A549 (cell line): ENCODE results near the gene SLIT1. TPM values are rescaled to one million over a fixed set of nuclear protein-coding genes. Genes with fewer than 3 reads are reported as not detected.

ENCODE experiments used
- ATAC-seq, 2 experiments: fragments of 200-7000 bp in 1 of 2; fragments of >200 bp in 1 of 2; cut with Nextera tagmentation in 1 of 2; cut with Tn5 transposase in 1 of 2; 3 replicates each; pipeline versions ENCODE4 v1.8.0 to v1.9.1; 2018 to 2020; ENCODE audit warnings: mild to moderate bottlenecking in 1 of 2, moderate library complexity in 1 of 2
- CTCF ChIA-PET: fragments of 300-600 bp; sonication (Branson Sonifier 250); formaldehyde crosslinking; extraction: SDS; loops from one replicate; lab custom pipeline; 2021; ENCODE audit warnings: antibody characterized with exemption, inconsistent platforms; lab: Yijun Ruan, JAX
- POLR2A ChIA-PET: fragments of 350-600 bp; formaldehyde crosslinking; extraction: SDS; loops from one replicate; lab custom pipeline; 2021; ENCODE audit warnings: antibody characterized with exemption, inconsistent platforms; lab: Yijun Ruan, JAX
- DNase-seq, 2 experiments: peaks; one replicate each; pipeline versions ENCODE4 v3.0.0 to v3.0.0-alpha.2; 2011 to 2016; ENCODE audit warnings: low read depth in 1 of 2, low spot score in 1 of 2
- FAIRE-seq: peaks from 2 replicates; lab custom pipeline; 2011; peaks lifted over from hg19 to GRCh38; lab: Jason Lieb, UNC
- H3K27ac ChIP-seq, 2 experiments: fragments of >200 bp; sonication (Bioruptor Twin); formaldehyde crosslinking; 3 replicates each; pipeline ENCODE4 v1.5.1; 2016 to 2017
- H3K4me1 ChIP-seq: fragments of >200 bp; sonication (Bioruptor Twin); formaldehyde crosslinking; 3 replicates; pipeline ENCODE4 v1.6.1; 2016
- H3K4me2 ChIP-seq: fragments of >200 bp; sonication (Bioruptor Twin); formaldehyde crosslinking; 3 replicates; pipeline ENCODE4 v1.6.1; 2016
- H3K4me3 ChIP-seq: fragments of >200 bp; sonication (Bioruptor Twin); formaldehyde crosslinking; 3 replicates; pipeline ENCODE4 v1.5.1; 2016
- H3K9me3 ChIP-seq: fragments of >200 bp; sonication (Bioruptor Twin); formaldehyde crosslinking; 3 replicates; pipeline ENCODE4 v1.6.1; 2016
- CBX8 ChIP-seq: fragments of 200-600 bp; sonication (generic); IDR thresholded peaks from 2 replicates; pipeline ENCODE4 v1.6.1; 2016
- CEBPB ChIP-seq, 2 experiments: fragments of >200 bp in 1 of 2; sonication (Bioruptor Twin) in 1 of 2; formaldehyde crosslinking in 1 of 2; IDR thresholded peaks; 2 replicates each; pipeline ENCODE4 v1.6.1; 2012 to 2016
- CHD2 ChIP-seq: fragments of 150-350 bp; IDR thresholded peaks from 2 replicates; pipeline ENCODE4 v1.6.1; 2014; ENCODE audit warnings: low read length; ENCODE audit not compliant: partially characterized antibody
- CHD4 ChIP-seq: fragments of 200-600 bp; sonication (generic); IDR thresholded peaks from 2 replicates; pipeline ENCODE4 v1.6.1; 2016; ENCODE audit warnings: antibody characterized with exemption, mild to moderate bottlenecking, borderline replicate concordance
- FOSB ChIP-seq: fragments of 250-450 bp; sonication (Bioruptor Pico); IDR thresholded peaks from 2 replicates; pipeline ENCODE4 v1.5.0; 2020; ENCODE audit warnings: mild to moderate bottlenecking, moderate library complexity
- HDAC2 ChIP-seq: fragments of 200-600 bp; sonication (generic); IDR thresholded peaks from 2 replicates; pipeline ENCODE4 v1.6.1; 2016
- HEYL ChIP-seq: fragments of 250-450 bp; sonication (Bioruptor Pico); IDR thresholded peaks from 2 replicates; pipeline ENCODE4 v1.8.0; 2021; ENCODE audit warnings: mild to moderate bottlenecking, moderate library complexity
- JUN ChIP-seq, 2 experiments: fragments of >200 bp; sonication (Bioruptor Twin); formaldehyde crosslinking; IDR thresholded peaks; 2 replicates in 1 of 2; 3 replicates in 1 of 2; pipeline ENCODE4 v1.6.1; 2016 to 2017
- KDM5A ChIP-seq: fragments of 200-600 bp; sonication (generic); IDR thresholded peaks from 2 replicates; pipeline ENCODE4 v1.6.1; 2016; ENCODE audit warnings: antibody characterized with exemption, mild to moderate bottlenecking
- MAFK ChIP-seq: fragments of 450-650 bp; IDR thresholded peaks from 2 replicates; pipeline ENCODE4 v1.6.1; 2014; ENCODE audit not compliant: partially characterized antibody
- MYC ChIP-seq: IDR thresholded peaks from 2 replicates; pipeline ENCODE4 v1.6.1; 2012; ENCODE audit warnings: mild to moderate bottlenecking, inconsistent platforms, low read length, improper control_type of control experiment, borderline replicate concordance
- PHF8 ChIP-seq: fragments of 200-600 bp; sonication (generic); IDR thresholded peaks from 2 replicates; pipeline ENCODE4 v1.6.1; 2016; ENCODE audit warnings: low read depth, mild to moderate bottlenecking, antibody characterized with exemption, moderate library complexity, borderline replicate concordance
- POLR2AphosphoS2 ChIP-seq: conservative IDR thresholded peaks from 2 replicates; pipeline ENCODE4 v1.6.1; 2012; ENCODE audit warnings: low read length, improper control_type of control experiment, inconsistent platforms
- RARB ChIP-seq: fragments of 250-450 bp; sonication (Bioruptor Pico); IDR thresholded peaks from 2 replicates; pipeline ENCODE4 v1.8.0; 2021; ENCODE audit warnings: mild to moderate bottlenecking, moderate library complexity
- RCOR1 ChIP-seq: fragments of 150-350 bp; IDR thresholded peaks from 2 replicates; pipeline ENCODE4 v1.6.1; 2014; ENCODE audit warnings: antibody characterized with exemption, low read length, low read depth
- WGBS: methylation state at CpG from one replicate; pipeline ENCODE4 v1.1.6; 2017; ENCODE audit errors: missing lambda C conversion rate; 5-methylcytosine and 5-hydroxymethylcytosine counted together
- polyA plus RNA-seq, 4 experiments: library from polyadenylated mRNA; depleted of rRNA in 3 of 4; stranded (reverse); fragments of >200 nt; fragmentation: RNase III in 1 of 4; extraction: RNeasy Plus Mini Kit Qiagen cat#74134 plus additional on column Dnase treatment in 1 of 4; gene quantifications; 2 replicates in 3 of 4; 3 replicates in 1 of 4; pipeline ENCODE4 v1.2.3, GENCODE V29; 2011 to 2017
- TF ChIP-seq, protein P1 (sequence below): fragments of 150-350 bp; IDR thresholded peaks from 2 replicates; pipeline ENCODE4 v1.6.1; 2014; ENCODE audit warnings: low read depth, mild to moderate bottlenecking, low read length
- TF ChIP-seq, protein P2 (sequence below): fragments of 200-600 bp; sonication (generic); IDR thresholded peaks from 2 replicates; pipeline ENCODE4 v1.6.1; 2016; ENCODE audit warnings: antibody characterized with exemption, mild to moderate bottlenecking, moderate library complexity
- TF ChIP-seq, protein P3 (sequence below): fragments of 450-650 bp; IDR thresholded peaks from 2 replicates; pipeline ENCODE4 v1.6.1; 2014; ENCODE audit warnings: antibody characterized with exemption
- TF ChIP-seq, protein P4 (sequence below): fragments of >200 bp; sonication (Bioruptor Twin); formaldehyde crosslinking; IDR thresholded peaks from 3 replicates; pipeline ENCODE4 v1.5.1; 2016

SLIT1 gene
- polyA plus RNA-seq, 2 of the 4 experiments (the other 2 are of a cell fraction) = 0.05 to 0.09 TPM

DNA sequence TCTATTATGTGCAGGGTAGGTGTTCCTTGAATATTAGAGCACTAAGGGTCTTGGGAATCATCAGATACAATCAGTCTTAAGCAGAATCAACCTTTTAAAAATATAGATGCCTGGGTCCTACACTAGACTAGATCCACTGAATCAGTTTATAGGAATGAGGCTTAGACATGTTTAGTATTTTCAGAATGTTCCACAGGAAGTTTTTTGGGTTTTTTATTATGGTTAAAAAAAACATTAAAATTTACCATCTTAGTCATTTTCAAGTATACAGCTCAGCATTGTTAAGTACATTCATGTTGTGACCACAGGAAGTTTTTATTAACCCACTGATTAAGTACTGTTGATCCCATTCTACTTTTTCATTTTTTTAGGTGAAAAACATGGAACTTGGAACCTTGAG lies 217.9 kb downstream of the SLIT1 start:
- Histone ChIP-seq H3K4me2 (no peak overlapping the region), H3K27ac (no peak overlapping the region), H3K4me1 (no peaks in the 10 kb centered on the region), H3K9me3 (no peaks in the 10 kb centered on the region), H3K4me3 (no peak overlapping the region)
- ChIA-PET POLR2A (no interaction called here), CTCF (no interaction called here)
- ATAC-seq (no peak), DNase-seq (no peak), FAIRE-seq (no peak)
- TF ChIP-seq JUN (IDR thresholded peaks at IDR 0.05) (no peak), CHD2 (no peak), PHF8 (no peak), CBX8 (no peak), RARB (CRISPR knock-in tag) (no peak), MYC (no peak), KDM5A (no peak), MAFK (no peak), RCOR1 (no peak), CEBPB (IDR thresholded peaks at IDR 0.05) (no peak)
- TF ChIP-seq, protein P1, sequence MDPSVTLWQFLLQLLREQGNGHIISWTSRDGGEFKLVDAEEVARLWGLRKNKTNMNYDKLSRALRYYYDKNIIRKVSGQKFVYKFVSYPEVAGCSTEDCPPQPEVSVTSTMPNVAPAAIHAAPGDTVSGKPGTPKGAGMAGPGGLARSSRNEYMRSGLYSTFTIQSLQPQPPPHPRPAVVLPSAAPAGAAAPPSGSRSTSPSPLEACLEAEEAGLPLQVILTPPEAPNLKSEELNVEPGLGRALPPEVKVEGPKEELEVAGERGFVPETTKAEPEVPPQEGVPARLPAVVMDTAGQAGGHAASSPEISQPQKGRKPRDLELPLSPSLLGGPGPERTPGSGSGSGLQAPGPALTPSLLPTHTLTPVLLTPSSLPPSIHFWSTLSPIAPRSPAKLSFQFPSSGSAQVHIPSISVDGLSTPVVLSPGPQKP = no peak

DNA sequence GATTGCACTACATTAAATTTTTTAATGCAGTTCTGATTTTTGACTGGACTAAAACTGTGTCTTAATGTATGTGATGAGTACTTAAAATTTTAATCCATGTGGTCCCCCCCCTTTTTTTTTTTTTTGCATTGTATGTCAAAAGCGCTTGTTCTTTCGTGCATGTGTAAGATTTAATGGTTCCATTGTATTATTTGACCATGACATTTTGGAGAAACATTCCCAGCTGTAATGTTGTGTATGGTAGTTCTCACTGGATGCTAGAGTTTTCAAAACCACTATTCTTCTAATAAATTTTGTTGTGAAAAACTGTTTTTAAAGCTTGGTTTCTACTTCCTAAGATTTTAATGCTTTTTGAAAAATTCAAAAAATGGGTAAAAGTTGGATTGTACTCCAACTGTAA lies 221.6 kb downstream of the SLIT1 start:
- POLR2A ChIA-PET = interaction anchor here (0.7 kb wide), 1 partner anchor 87 kb away, joined by 3 read pairs; no protein-coding TSS in a partner anchor
- DNase-seq (no peak), ATAC-seq (no peak), FAIRE-seq (no peak)
- TF ChIP-seq, protein P2, sequence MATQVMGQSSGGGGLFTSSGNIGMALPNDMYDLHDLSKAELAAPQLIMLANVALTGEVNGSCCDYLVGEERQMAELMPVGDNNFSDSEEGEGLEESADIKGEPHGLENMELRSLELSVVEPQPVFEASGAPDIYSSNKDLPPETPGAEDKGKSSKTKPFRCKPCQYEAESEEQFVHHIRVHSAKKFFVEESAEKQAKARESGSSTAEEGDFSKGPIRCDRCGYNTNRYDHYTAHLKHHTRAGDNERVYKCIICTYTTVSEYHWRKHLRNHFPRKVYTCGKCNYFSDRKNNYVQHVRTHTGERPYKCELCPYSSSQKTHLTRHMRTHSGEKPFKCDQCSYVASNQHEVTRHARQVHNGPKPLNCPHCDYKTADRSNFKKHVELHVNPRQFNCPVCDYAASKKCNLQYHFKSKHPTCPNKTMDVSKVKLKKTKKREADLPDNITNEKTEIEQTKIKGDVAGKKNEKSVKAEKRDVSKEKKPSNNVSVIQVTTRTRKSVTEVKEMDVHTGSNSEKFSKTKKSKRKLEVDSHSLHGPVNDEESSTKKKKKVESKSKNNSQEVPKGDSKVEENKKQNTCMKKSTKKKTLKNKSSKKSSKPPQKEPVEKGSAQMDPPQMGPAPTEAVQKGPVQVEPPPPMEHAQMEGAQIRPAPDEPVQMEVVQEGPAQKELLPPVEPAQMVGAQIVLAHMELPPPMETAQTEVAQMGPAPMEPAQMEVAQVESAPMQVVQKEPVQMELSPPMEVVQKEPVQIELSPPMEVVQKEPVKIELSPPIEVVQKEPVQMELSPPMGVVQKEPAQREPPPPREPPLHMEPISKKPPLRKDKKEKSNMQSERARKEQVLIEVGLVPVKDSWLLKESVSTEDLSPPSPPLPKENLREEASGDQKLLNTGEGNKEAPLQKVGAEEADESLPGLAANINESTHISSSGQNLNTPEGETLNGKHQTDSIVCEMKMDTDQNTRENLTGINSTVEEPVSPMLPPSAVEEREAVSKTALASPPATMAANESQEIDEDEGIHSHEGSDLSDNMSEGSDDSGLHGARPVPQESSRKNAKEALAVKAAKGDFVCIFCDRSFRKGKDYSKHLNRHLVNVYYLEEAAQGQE = no peak
- no peak for TF ChIP-seq HDAC2
- TF ChIP-seq HEYL (CRISPR knock-in tag) = no peak
- Histone ChIP-seq H3K27ac (no peak overlapping the region), H3K4me3 (no peak overlapping the region), H3K9me3 (no peaks in the 10 kb centered on the region), H3K4me1 (no peaks in the 10 kb centered on the region), H3K4me2 (no peak overlapping the region)
- 94% methylated on average over 2 of the region's 2 CpGs for WGBS
- CTCF ChIA-PET = no interaction called here

DNA sequence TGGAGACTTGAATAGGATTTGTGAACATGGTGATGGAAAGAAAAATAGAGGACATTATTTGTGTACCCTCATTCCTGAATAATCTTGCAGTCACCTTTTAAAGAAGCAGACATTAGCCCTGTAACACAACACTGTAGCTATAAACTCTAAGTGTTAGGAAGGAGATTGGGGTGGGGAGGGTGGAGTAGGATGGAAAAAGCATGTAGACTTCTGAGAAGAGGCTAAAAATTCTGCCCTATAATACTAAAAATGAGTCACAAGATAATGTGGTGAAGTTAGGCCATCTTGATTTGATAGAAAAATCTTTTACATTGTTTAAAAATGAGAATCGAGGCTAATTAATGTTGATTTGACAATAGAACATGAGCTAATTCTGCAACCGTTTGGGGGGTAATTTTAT lies 224.9 kb downstream of the SLIT1 start:
- no peak overlapping the region for H3K27ac ChIP-seq
- ChIA-PET CTCF (interaction anchor here (0.9 kb wide), 1 partner anchor 320 kb away, joined by 4 read pairs; no protein-coding TSS in a partner anchor), POLR2A (no interaction called here)
- TF ChIP-seq CHD4 (no peak), PHF8 (no peak), POLR2AphosphoS2 (no peak), FOSB (CRISPR knock-in tag) (no peak), JUN (IDR thresholded peaks at IDR 0.05) (no peak)
- TF ChIP-seq, protein P3, sequence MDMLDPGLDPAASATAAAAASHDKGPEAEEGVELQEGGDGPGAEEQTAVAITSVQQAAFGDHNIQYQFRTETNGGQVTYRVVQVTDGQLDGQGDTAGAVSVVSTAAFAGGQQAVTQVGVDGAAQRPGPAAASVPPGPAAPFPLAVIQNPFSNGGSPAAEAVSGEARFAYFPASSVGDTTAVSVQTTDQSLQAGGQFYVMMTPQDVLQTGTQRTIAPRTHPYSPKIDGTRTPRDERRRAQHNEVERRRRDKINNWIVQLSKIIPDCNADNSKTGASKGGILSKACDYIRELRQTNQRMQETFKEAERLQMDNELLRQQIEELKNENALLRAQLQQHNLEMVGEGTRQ = no peak
- TF ChIP-seq, protein P4, sequence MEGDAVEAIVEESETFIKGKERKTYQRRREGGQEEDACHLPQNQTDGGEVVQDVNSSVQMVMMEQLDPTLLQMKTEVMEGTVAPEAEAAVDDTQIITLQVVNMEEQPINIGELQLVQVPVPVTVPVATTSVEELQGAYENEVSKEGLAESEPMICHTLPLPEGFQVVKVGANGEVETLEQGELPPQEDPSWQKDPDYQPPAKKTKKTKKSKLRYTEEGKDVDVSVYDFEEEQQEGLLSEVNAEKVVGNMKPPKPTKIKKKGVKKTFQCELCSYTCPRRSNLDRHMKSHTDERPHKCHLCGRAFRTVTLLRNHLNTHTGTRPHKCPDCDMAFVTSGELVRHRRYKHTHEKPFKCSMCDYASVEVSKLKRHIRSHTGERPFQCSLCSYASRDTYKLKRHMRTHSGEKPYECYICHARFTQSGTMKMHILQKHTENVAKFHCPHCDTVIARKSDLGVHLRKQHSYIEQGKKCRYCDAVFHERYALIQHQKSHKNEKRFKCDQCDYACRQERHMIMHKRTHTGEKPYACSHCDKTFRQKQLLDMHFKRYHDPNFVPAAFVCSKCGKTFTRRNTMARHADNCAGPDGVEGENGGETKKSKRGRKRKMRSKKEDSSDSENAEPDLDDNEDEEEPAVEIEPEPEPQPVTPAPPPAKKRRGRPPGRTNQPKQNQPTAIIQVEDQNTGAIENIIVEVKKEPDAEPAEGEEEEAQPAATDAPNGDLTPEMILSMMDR = no peak
- TF ChIP-seq, all 56 proteins: peak for 0
- Histone ChIP-seq H3K4me2 (no peak overlapping the region), H3K4me1 (no peaks in the 10 kb centered on the region), H3K4me3 (no peak overlapping the region), H3K9me3 (no peaks in the 10 kb centered on the region)
- no peak for FAIRE-seq
- WGBS = 89% methylated on average over 2 of the region's 2 CpGs
- ATAC-seq = no peak
- DNase-seq = no peak
